HL-60 (cell line): ENCODE data around the gene COMMD3.

Experiments used
- CTCF ChIP-seq: IDR thresholded peaks from one replicate; pipeline ENCODE4 v1.5.1; 2011; ENCODE audit warnings: low read length, control low read depth, inconsistent platforms; ENCODE audit not compliant: insufficient read depth
- GABPA ChIP-seq: IDR thresholded peaks from 2 replicates; pipeline ENCODE4 v1.6.1; 2012; ENCODE audit warnings: low read depth
- POLR2AphosphoS5 ChIP-seq: IDR thresholded peaks from 2 replicates; pipeline ENCODE4 v1.6.1; 2012; ENCODE audit warnings: low read depth
- SPI1 ChIP-seq: IDR thresholded peaks from 2 replicates; pipeline ENCODE4 v1.6.1; 2012; ENCODE audit warnings: low read depth, mild to moderate bottlenecking, borderline replicate concordance

GRCh38 chr10:22341190-22341925, 25.2 kb downstream of the COMMD3 start:
- TF ChIP-seq CTCF = no peak
- TF ChIP-seq POLR2AphosphoS5 = no peak
- no peak for TF ChIP-seq SPI1
- TF ChIP-seq GABPA = no peak
